AG10803 (cell line): ENCODE data around the gene NBPF1.
"Not testable (repeated sequence)": the region's sequence is repeated elsewhere in the genome, so short reads cannot be mapped to it uniquely, and the experiment has no call there.

ENCODE experiments used
- DNase-seq: peaks from one replicate; pipeline ENCODE4 v3.0.0; 2010; ENCODE audit warnings: low read depth
- H3K4me3 ChIP-seq: 2 replicates; pipeline ENCODE4 v1.5.1; 2011; ENCODE audit warnings: mild to moderate bottlenecking, low read length, control low read depth
- TF ChIP-seq, protein P1 (sequence below): conservative IDR thresholded peaks from 2 replicates; pipeline ENCODE4 v1.5.1; 2011; ENCODE audit warnings: mild to moderate bottlenecking, low read length, control low read depth, inconsistent platforms

NBPF1 gene

DNA sequence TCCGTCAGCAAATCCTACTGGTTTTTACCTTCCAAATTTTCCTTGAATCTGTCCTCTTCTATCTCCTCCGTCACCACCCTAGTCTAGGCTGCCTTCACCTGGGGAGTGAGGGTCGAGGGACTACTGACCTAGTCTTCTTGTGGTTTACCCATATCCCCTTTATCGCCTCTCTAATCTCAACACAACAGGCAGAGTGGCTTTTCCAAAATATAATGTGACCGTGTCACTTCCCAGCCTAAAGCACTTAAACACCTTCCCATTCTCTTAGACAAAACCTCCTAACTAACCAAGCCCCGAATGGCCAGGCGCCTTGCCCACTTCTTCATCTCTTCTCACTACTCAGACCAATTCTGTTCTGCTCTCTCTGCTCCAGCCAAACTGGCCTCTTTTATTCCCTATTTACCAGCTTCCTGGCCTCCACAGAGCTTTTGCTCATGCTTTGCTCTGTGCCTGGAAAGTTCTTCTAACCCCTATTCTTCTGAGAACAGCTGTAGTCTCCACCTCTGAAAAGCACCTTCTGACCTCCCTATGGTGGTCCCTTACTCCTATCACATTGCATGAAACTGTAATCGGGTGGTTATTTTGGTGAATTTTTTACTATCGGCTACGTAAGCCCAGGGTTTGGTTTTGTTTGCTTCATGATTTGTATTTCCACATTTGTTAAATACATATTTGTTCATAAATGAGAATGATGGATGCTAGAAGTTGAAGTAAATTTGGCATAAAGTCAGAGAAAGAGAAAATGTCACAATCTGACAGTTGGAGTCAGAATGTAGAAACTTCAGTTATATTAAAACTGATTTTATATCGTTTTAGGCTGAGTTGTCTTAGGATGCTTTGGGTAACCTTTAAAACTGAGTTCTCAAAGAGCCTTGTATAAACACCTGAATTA lies 1.2 kb upstream of the NBPF1 start:
- DNase-seq, result no peak
- H3K4me3 ChIP-seq, result no peak overlapping the region
- TF ChIP-seq, protein P1, sequence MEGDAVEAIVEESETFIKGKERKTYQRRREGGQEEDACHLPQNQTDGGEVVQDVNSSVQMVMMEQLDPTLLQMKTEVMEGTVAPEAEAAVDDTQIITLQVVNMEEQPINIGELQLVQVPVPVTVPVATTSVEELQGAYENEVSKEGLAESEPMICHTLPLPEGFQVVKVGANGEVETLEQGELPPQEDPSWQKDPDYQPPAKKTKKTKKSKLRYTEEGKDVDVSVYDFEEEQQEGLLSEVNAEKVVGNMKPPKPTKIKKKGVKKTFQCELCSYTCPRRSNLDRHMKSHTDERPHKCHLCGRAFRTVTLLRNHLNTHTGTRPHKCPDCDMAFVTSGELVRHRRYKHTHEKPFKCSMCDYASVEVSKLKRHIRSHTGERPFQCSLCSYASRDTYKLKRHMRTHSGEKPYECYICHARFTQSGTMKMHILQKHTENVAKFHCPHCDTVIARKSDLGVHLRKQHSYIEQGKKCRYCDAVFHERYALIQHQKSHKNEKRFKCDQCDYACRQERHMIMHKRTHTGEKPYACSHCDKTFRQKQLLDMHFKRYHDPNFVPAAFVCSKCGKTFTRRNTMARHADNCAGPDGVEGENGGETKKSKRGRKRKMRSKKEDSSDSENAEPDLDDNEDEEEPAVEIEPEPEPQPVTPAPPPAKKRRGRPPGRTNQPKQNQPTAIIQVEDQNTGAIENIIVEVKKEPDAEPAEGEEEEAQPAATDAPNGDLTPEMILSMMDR, result no peak

DNA sequence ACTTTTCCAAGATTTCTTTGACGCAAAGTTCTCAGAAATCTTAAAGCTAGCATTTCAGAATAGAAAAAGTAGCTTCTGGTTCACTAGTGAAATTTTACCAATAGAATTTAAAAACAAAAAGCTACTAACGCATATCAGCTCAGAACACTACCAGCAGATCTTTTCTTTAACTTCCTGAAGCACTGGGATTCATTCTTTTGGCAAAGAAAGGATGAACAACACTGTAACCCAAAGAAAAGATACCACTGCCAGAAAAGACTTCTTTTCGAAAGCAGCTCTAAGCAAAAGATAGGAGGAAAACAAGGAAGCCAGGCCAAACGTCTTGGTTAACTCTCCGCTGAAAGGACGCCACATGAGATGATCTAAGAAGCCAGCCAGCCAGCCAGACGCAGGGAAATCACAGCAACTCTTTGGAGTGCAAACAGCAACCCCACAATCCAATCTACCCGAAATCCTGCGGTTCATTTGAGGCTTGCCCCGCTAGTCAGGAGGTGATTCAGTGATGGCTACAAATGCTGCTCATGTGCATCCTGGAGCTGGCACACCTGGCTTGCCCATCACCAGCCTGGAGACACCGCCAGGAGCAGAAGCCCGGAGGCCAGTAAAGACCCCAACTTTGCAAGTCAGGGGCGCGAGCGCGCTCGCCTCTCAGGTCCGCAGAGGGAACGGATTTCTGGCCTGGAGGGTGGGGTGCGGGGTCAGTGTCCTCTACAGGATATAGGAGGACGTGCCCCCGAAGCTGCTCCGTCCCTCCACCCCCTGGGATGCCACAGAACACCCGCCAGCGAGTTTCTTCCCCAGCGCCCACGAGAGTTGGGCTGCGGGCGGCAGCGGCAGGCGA lies 812 bp downstream of the NBPF1 start:
- TF ChIP-seq, protein P1, result peak; percentile 4; the same call in 1 of the 2 replicates
- peak; percentile 92 for DNase-seq
- H3K4me3 ChIP-seq, result peak overlapping the region; percentile 74

DNA sequence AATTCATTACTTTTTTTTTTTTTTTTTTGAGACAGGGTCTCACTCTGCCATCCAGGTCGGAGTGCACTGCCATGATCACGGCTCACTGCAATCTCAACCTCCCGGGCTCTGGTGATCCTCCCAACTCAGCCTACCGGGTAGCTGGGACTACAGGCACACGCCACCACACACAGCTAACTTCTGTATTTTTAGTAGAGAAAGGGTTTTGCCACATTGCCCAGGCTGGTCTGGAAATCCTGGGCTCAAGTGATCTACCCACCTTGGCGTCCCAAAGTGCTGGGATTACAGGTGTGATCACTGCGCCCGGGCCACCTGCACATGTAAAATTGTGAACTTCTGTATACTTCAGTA lies 1.4 kb downstream of the NBPF1 start:
- DNase-seq, result not testable (repeated sequence)
- H3K4me3 ChIP-seq, result peak overlapping the region; percentile 74

DNA sequence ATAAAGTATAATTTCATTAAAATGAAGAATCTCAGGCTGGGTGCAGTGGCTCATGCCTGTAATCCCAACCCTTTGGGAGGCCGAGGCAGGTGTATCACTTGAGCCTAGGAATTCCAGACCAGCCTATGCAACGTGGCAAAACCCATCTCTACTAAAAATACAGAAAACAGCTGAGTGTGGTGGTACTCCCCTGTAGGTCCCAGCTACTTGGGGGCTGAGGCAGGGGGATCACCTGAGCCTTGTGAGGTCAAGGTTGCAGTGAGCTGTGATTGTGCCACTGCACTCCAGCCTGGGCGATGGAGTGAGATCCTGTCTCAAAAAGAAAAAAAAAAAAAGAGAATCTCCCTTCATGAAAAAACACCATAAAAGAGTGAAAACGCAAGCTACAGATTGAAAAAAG lies 2.2 kb downstream of the NBPF1 start:
- not testable (repeated sequence) for DNase-seq, H3K4me3 ChIP-seq

DNA sequence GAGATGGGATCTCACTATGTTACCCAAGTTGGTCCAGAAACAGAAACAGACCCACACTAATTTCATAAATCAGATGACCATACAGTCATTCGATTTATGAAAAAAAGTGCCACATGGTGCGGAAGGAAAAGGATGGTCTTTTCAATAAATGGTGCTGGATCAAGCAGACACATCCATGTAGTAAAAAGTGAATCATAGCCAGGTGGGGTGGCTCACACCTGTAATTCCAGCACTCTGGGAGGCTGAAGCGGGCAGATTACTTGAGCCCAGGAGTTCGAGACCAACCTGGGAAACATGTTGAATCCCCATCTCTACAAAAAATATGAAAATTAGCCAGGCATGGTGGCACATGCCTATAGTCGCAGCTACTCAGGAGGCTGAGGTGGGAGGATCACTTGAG lies 2.8 kb downstream of the NBPF1 start:
- DNase-seq, H3K4me3 ChIP-seq: not testable (repeated sequence)

DNA sequence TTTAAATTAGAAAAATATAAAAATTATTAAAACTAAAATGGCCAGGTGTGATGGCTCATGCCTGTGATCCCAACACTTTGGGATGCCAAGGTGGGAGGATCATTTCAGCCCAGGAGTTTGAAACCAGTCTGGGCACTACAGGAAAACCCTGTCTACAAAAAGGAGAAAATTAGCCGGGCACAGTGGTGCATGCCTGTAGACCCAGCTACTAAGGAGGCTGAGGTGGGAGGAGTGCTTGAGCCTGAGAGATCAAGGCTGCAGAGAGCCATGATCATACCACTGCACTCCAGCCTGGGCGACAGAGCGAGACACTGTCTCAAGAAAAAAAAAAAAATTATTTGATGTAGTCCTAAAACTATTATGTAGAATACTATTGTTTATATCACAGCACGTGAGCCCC lies 3.6 kb downstream of the NBPF1 start:
- not testable (repeated sequence) for H3K4me3 ChIP-seq, DNase-seq

DNA sequence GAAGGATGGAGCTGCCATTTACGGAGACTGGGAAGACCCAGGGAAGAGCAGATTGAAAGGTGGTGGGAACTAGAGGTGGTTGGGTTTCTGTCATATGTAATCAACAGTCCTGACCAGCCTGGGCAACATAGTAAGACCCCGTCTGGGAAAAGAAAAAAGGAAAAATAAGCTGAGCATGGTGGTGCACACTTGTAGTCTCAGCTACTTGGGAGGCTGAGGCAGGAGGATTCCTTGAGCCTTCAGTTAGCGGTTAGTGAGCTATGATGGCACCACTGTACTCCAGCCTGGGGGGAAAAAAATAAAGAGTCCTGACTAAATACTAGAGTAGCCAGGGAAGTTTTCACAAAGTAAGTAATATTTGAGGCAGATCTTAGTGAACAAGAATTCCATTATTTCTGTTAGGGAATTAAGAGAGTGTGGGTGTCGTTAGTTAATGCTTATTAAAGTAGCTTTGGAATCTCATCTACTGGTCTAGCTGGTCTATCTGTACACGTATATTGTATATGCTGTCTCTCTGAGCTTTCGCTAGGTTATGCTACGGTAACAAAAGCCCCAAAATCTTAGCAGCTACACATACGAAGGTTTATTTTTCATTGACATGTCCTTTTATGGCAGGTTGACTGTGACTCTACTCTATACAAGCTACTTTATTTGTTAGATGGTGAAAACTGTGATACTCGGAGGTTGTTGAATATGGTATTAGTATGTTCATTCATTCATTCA lies 4.4 kb downstream of the NBPF1 start:
- TF ChIP-seq, protein P1, result no peak
- H3K4me3 ChIP-seq, result no peak overlapping the region
- no peak for DNase-seq

DNA sequence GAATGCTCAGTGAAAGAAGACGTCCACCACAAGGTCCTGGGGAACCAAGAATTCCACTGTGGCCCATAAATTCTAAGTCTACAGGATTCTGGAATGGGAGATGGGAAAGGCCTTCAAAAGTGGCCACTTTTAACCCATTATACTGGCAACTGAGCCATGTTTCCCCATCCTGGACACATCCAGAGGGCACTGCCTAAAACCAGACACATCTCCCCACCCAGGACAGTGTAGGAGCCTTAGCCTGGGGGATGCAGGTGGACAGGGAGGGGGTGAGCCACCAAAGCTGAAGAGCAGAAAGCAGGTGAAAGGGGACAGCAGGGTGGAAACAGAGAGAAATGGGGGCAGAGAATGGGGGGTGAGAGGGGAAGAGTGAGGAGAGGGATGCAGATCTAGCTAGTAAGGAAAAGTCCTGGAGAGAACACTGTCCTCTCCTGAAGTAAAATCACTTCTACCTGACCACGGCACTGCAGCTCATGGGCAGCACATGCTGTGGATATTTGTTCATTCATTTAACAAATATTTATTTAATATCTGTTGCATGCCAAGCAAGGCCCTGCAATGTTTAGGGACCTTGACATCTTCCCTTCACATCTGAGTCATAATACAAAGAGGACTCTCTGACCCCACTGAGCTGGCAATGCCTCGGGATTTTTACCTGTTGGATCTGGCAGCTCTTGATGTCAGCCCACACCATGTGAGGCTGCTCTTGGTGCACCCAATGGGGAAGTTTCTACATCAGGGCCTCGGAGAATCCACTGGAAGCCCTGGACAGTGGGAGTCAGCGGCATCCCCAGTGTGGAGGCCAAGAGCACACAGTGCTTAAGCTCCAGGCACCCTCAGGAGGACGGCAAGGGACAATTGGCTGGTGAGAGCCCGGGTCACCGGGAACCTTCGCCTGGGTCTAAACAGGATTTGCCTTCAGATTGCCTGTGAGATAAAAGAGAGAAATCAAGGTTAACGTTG lies 5.2 kb downstream of the NBPF1 start:
- DNase-seq, H3K4me3 ChIP-seq: not testable (repeated sequence)

DNA sequence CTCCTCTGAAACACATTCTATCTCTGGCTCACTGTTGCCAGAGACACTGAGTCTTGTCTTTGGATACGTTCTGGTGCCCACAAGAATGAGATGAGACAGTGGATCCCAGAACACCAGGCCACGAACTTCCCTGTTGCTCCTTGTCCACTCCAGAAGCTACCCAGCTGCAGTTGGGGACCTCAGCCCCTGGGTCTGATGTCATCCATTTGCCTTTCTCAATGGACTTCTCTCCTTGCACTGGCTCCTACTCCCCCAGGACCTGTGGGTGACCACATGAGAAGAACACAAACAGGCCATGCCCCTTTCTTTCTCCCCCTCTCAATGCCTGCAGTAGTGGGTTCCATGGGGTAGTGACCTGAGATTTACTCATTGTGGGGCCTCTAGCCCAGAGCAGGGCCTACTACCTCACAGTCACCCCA lies 5.9 kb downstream of the NBPF1 start:
- H3K4me3 ChIP-seq, result no peak overlapping the region
- DNase-seq, result no peak
- TF ChIP-seq, protein P1, result no peak

DNA sequence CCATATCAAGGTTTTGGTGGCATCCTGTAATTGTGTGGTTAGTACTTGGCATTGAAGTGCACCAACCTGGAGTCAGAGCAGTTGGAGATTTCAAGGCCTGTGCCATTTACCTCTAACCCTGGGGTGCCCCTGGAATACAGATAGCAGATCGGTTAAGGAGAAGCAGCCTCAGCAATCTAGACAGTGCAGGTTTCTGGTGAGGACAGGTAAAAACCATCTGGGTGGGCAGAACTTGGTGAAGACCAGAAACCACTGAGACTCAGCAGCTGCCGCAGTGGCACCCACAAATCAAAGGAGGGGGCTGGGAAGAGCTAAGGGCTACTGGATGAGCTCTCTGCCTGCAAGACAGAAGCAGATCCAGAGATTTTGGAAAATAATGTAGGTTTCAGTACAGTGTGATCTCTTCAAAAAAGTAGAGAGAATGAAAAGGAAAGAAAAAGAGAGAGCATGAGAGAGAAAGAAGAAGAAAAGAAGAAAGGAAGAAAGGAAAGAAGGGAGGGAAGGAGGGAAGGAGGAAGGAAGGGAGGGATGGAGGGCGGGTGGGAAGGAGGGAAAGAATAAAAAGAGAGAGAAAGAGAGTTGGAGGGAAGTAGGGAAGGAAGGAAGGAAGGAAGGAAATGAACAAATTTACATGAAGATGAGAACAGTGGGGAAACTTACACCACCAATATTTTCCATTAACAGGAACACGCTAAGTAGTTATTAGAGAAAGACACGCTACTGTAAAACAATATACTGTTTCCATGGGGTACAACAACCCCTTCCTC lies 6.5 kb downstream of the NBPF1 start:
- H3K4me3 ChIP-seq, DNase-seq: not testable (repeated sequence)
